Measurements from ENCODE around the gene CDH22.

The CDH22 gene

GRCh38 chr20:46354920-46355654 lies 46.8 kb upstream of the CDH22 start:
- Histone ChIP-seq H3K9me3 (ENCODE audit: severe bottlenecking) (no peaks in the 10 kb centered on the region), H3K27ac (peak overlapping the region; percentile 36), H3K36me3 (no peaks in the 10 kb centered on the region; the same call in none of the 2 replicates), H3K27me3 (ENCODE audit: insufficient read depth, low read depth, severe bottlenecking) (no peaks in the 10 kb centered on the region), H3K4me3 (ENCODE audit: low read depth, low read length) (no peak overlapping the region)
- no peak for DNase-seq
- no peak for TF ChIP-seq CTCF (IDR thresholded peaks at IDR 0.05; ENCODE audit: low read depth, low read length)

GRCh38 chr20:46354207-46354555 lies 45.9 kb upstream of the CDH22 start:
- Histone ChIP-seq H3K36me3 (no peaks in the 10 kb centered on the region; the same call in none of the 2 replicates), H3K9me3 (ENCODE audit: severe bottlenecking) (no peaks in the 10 kb centered on the region), H3K27me3 (ENCODE audit: insufficient read depth, low read depth, severe bottlenecking) (no peaks in the 10 kb centered on the region), H3K4me3 (ENCODE audit: low read depth, low read length) (no peak overlapping the region), H3K27ac (peak overlapping the region; percentile 61)
- TF ChIP-seq CTCF (IDR thresholded peaks at IDR 0.05; ENCODE audit: low read depth, low read length): no peak
- DNase-seq: no peak

GRCh38 chr20:46353500-46354206 lies 45.4 kb upstream of the CDH22 start:
- peak overlapping the region; percentile 61 for H3K27ac ChIP-seq
- no peak for TF ChIP-seq CTCF (IDR thresholded peaks at IDR 0.05; ENCODE audit: low read depth, low read length)
- H3K4me3 ChIP-seq (ENCODE audit: low read depth, low read length): no peak overlapping the region
- H3K27me3 ChIP-seq (ENCODE audit: insufficient read depth, low read depth, severe bottlenecking): no peaks in the 10 kb centered on the region
- H3K36me3 ChIP-seq: no peaks in the 10 kb centered on the region; the same call in none of the 2 replicates
- H3K9me3 ChIP-seq (ENCODE audit: severe bottlenecking): no peaks in the 10 kb centered on the region
- DNase-seq: peak; percentile 57

GRCh38 chr20:46352370-46352938 lies 44.2 kb upstream of the CDH22 start:
- Histone ChIP-seq H3K36me3 (no peaks in the 10 kb centered on the region; the same call in none of the 2 replicates), H3K4me3 (ENCODE audit: low read depth, low read length) (no peak overlapping the region), H3K9me3 (ENCODE audit: severe bottlenecking) (no peaks in the 10 kb centered on the region), H3K27me3 (ENCODE audit: insufficient read depth, low read depth, severe bottlenecking) (no peaks in the 10 kb centered on the region), H3K27ac (no peak overlapping the region; the same call in 1 of the 2 replicates)
- TF ChIP-seq CTCF (IDR thresholded peaks at IDR 0.05; ENCODE audit: low read depth, low read length): no peak
- no peak for DNase-seq

DNA sequence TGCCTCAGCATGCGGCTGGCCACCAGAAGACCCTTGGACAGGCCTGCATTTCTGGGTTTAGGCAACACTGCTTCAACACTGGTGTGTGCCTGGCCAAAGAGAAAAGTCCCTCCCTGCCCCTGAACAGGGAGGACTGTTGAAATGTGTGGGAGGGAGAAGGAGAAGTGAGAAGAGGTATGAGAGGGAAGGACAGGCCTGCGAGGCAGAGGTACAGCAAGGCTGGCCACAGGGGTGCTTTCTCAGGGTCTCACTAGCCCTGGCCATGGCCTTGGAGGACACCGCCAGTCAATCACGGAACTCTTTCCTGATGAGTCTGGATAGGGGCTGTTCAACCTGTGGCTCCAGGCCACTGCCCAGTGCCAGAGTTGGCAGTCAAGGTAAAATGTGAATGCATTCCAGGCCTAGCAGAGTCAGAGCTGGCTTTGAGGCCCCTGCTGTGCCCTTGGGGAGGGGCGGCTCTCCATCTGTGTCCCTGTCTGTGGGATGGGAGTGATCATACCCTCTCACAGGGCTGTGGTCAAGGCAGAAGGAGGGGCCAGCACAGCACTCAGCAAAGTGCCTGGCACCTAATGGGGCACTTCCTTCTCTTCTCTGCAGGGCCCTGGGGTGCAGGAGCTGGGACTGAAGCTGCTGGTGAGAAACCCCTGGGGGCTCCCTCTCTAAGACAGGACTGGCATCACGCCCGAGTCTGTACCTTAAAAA lies 43.2 kb upstream of the CDH22 start:
- DNase-seq: peak; percentile 46
- Histone ChIP-seq H3K36me3 (no peaks in the 10 kb centered on the region; the same call in none of the 2 replicates), H3K27me3 (ENCODE audit: insufficient read depth, low read depth, severe bottlenecking) (no peaks in the 10 kb centered on the region), H3K9me3 (ENCODE audit: severe bottlenecking) (no peaks in the 10 kb centered on the region), H3K27ac (peak overlapping the region; percentile 71), H3K4me3 (ENCODE audit: low read depth, low read length) (no peak overlapping the region)
- TF ChIP-seq CTCF (IDR thresholded peaks at IDR 0.05; ENCODE audit: low read depth, low read length): no peak

All from WERI-Rb-1 (cell line).